ENCODE measurements around the gene CFAP210. TPM values are rescaled to one million over a fixed set of nuclear protein-coding genes. Genes with fewer than 3 reads are reported as not detected.

CFAP210 gene
- total RNA-seq, 1 experiment from 2014 or later, result 0.94 TPM

GRCh38 chr2:169716238-169716886 lies 22.2 kb upstream of the CFAP210 start:
- Mint-ChIP-seq H3K36me3 (ENCODE audit: insufficient read depth in 1 of 3, low read depth in 3 of 3) (peaks cover 7 to 8% (median 8%) of the 10 kb centered on the region in 3 experiments; a peak in 6 of 7 replicates), H3K27ac (no peak overlapping the region), H3K27me3 (ENCODE audit: low read depth) (no peaks in the 10 kb centered on the region), H3K4me1 (peaks cover 0 to 8% of the 10 kb centered on the region in 2 experiments; a peak in 2 of 4 replicates), H3K9me3 (peaks cover 6 to 7% of the 10 kb centered on the region in 2 experiments), H3K4me3 (no peak overlapping the region)
- H2BK120ac ChIP-seq (ENCODE audit: low read depth, low read length, poor library complexity, severe bottlenecking), result no peak overlapping the region
- no CpG with 5 or more reads among the region's 12 CpGs for WGBS (ENCODE audit: extremely low coverage, insufficient read length, low lambda C conversion rate)
- H3K4me2 ChIP-seq (ENCODE audit: insufficient read depth, insufficient read length, low read length), result no peak overlapping the region
- no peaks in the 10 kb centered on the region for H3K27me3 ChIP-seq (ENCODE audit: insufficient read depth, low read length)
- H3K4me1 ChIP-seq (ENCODE audit: insufficient read depth, low read length), result no peaks in the 10 kb centered on the region
- H2BK20ac ChIP-seq (ENCODE audit: low read depth, low read length, poor library complexity, severe bottlenecking), result no peak overlapping the region
- TF ChIP-seq CTCF (conservative IDR thresholded peaks at IDR 0.05), result no peak
- no peak overlapping the region for H3K4ac ChIP-seq (ENCODE audit: low read depth, low read length)
- H4K20me1 ChIP-seq (ENCODE audit: control insufficient read depth, insufficient read depth, insufficient read length), result no peaks in the 10 kb centered on the region
- no peak overlapping the region for H4K91ac ChIP-seq (ENCODE audit: insufficient read length, low read depth, low read length)
- no peak overlapping the region for H3K23ac ChIP-seq (ENCODE audit: insufficient read length, low read depth, low read length)
- DNase-seq, result no peak
- no peak overlapping the region for H2BK5ac ChIP-seq (ENCODE audit: insufficient read length, low read length)
- H3K79me1 ChIP-seq (ENCODE audit: insufficient read depth, low read depth, low read length, poor library complexity, severe bottlenecking), result no peaks in the 10 kb centered on the region
- no peak overlapping the region for H3K56ac ChIP-seq (ENCODE audit: insufficient read length, low read depth, low read length)
- H3K14ac ChIP-seq (ENCODE audit: insufficient read depth, low read length), result no peak overlapping the region
- no peak overlapping the region for H3K27ac ChIP-seq (ENCODE audit: insufficient read length, low read depth, low read length)
- H4K5ac ChIP-seq (ENCODE audit: insufficient read length, low read depth, low read length), result no peak overlapping the region
- no peak overlapping the region for H3K18ac ChIP-seq (ENCODE audit: insufficient read length, low read depth, low read length)
- no peak overlapping the region for H3K9ac ChIP-seq (ENCODE audit: extremely low read depth, insufficient read length, low read length)
- H2AFZ ChIP-seq (ENCODE audit: low read length), result no peak overlapping the region
- H3T11ph ChIP-seq (ENCODE audit: low read length), result no peak overlapping the region
- H4K8ac ChIP-seq (replicated peaks; ENCODE audit: insufficient read length, low read depth, low read length), result no peak overlapping the region
- no peaks in the 10 kb centered on the region for H3K23me2 ChIP-seq (ENCODE audit: insufficient read length, low read depth, low read length, poor library complexity, severe bottlenecking)
- no peaks in the 10 kb centered on the region for H3K79me2 ChIP-seq (ENCODE audit: insufficient read depth, low read length)
- no peak overlapping the region for H2AK5ac ChIP-seq (ENCODE audit: insufficient read length, low read length)
- H3K9me3 ChIP-seq (ENCODE audit: control insufficient read depth, low read depth, low read length), result no peaks in the 10 kb centered on the region
- H2BK12ac ChIP-seq (ENCODE audit: insufficient read length, low read depth, low read length), result no peak overlapping the region
- H2BK15ac ChIP-seq (ENCODE audit: low read depth, low read length), result no peak overlapping the region

All from H9 (cell line).